Measurements from ENCODE around the gene OBP2B.

The OBP2B gene

DNA sequence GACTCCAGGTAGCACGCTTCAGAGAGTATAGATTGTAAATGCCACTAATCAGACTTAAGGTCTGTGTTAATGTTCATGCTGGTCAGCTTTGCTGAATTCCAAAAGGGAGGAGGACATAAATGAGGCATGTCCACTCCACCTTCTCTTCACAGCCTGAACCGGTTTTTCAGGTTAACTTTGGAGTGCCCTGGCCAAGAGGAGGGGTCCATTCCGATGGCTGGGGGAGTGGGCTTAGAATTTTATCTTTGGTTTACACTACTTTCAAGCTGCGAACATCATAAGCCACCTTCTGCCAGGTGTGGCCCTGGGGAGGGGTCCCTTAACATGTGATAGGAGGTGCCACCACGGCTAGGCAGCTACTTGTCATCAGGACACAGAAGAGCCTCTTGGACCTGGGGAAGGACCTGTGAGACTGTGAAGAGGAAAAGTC, 41.7 kb upstream of the OBP2B start:
- TF ChIP-seq, protein P1, sequence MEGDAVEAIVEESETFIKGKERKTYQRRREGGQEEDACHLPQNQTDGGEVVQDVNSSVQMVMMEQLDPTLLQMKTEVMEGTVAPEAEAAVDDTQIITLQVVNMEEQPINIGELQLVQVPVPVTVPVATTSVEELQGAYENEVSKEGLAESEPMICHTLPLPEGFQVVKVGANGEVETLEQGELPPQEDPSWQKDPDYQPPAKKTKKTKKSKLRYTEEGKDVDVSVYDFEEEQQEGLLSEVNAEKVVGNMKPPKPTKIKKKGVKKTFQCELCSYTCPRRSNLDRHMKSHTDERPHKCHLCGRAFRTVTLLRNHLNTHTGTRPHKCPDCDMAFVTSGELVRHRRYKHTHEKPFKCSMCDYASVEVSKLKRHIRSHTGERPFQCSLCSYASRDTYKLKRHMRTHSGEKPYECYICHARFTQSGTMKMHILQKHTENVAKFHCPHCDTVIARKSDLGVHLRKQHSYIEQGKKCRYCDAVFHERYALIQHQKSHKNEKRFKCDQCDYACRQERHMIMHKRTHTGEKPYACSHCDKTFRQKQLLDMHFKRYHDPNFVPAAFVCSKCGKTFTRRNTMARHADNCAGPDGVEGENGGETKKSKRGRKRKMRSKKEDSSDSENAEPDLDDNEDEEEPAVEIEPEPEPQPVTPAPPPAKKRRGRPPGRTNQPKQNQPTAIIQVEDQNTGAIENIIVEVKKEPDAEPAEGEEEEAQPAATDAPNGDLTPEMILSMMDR (IDR thresholded peaks at IDR 0.05), result no peak
- peaks cover 0 to 6% (median 0%) of the 10 kb centered on the region in 3 donors for H3K9me3 ChIP-seq
- H3K27ac ChIP-seq, result no peak overlapping the region
- DNase-seq, result no peak
- H3K4me3 ChIP-seq, result no peak overlapping the region
- intact Hi-C loops (cut with DNase I; ENCODE audit: low total_unique reads), result no loop called here
- H3K36me3 ChIP-seq, result no peaks in the 10 kb centered on the region
- H3K27me3 ChIP-seq, result peaks cover 0 to 31% of the 10 kb centered on the region in 2 donors
- H3K4me1 ChIP-seq, result no peaks in the 10 kb centered on the region

DNA sequence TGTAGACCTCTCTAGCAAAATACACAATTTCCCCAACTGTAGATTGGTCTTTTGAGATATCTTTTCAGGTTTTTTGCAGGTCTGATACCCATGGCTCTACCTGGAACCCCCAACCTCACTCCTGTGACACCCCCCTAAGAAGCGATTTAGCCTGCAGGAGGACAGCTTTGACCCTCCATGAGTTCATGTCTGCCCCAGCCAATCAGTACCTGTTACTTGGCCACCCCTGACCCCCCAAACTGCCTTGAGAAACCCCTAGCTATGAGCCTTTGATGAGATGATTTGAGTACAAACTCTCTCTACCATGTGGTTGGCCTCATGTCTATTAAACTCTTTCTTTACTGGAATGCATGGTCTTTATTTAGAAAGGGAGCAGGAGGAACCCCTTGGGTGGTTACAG, 40.3 kb upstream of the OBP2B start:
- no peak for DNase-seq
- Histone ChIP-seq H3K4me1 (no peaks in the 10 kb centered on the region), H3K4me3 (no peak overlapping the region), H3K27ac (no peak overlapping the region), H3K9me3 (peaks cover 0 to 4% (median 0%) of the 10 kb centered on the region in 3 donors), H3K27me3 (peaks cover 0 to 31% of the 10 kb centered on the region in 2 donors), H3K36me3 (no peaks in the 10 kb centered on the region)
- intact Hi-C loops (cut with DNase I; ENCODE audit: low total_unique reads), result no loop called here
- TF ChIP-seq, protein P1 (IDR thresholded peaks at IDR 0.05), result no peak

DNA sequence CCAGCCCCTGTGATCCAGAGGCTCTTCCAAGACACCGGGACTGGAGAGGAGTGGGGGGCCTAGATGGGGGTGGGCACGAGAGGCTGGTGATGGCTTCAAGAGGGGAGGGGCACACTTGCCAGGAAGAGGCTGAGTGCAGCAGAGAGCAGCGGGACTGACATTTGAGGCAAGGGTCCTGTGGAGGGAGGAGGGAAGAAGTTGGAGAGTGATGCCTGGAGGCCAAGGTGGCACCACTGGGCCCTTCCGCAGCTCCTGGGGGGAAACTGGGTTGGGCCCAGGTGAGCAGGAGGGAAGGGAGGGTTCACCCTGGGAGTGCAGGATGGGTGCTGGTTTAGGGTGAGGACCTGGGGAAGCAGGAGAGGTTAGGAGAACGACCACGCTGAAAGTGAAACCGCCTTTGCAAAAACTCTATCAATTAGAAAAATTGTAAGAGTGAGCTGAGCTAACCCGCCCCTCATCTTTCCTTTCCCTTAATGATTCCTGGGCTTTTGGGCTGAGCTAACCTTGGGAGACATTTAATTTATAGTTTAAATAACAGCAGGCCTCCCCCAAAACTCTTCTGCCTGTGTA, 39.8 kb upstream of the OBP2B start:
- intact Hi-C loops (cut with DNase I; ENCODE audit: low total_unique reads), result no loop called here
- Histone ChIP-seq H3K4me1 (no peaks in the 10 kb centered on the region), H3K9me3 (no peaks in the 10 kb centered on the region), H3K27me3 (peaks cover 0 to 32% of the 10 kb centered on the region in 2 donors), H3K4me3 (no peak overlapping the region), H3K27ac (no peak overlapping the region), H3K36me3 (no peaks in the 10 kb centered on the region)
- TF ChIP-seq, protein P1 (IDR thresholded peaks at IDR 0.05), result no peak
- DNase-seq, result no peak

DNA sequence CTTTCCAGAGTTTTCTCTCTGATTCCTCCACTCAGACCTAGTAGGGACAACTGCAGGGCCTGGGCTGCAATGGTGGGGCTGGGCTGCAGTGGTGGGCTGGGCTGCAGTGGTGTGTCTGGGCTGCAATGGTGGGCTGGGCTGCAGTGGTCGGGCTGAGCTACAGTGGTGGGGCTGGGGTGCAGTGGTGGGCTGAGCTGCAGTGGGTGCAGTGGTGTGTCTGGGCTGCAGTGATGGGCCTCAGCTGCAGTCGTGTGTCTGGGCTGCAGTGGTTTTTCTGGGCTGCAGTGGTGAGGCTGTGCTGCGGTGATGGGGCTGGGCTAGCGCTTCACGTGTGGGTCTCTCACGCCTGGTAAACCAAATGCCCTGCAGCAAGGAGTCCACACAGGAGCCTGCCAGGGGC, 38.6 kb upstream of the OBP2B start:
- Histone ChIP-seq H3K9me3 (no peaks in the 10 kb centered on the region), H3K27me3 (peaks cover 0 to 38% of the 10 kb centered on the region in 2 donors), H3K4me3 (no peak overlapping the region), H3K27ac (no peak overlapping the region), H3K36me3 (no peaks in the 10 kb centered on the region), H3K4me1 (no peaks in the 10 kb centered on the region)
- DNase-seq, result no peak
- intact Hi-C loops (cut with DNase I; ENCODE audit: low total_unique reads), result no loop called here
- TF ChIP-seq, protein P1 (IDR thresholded peaks at IDR 0.05), result no peak

DNA sequence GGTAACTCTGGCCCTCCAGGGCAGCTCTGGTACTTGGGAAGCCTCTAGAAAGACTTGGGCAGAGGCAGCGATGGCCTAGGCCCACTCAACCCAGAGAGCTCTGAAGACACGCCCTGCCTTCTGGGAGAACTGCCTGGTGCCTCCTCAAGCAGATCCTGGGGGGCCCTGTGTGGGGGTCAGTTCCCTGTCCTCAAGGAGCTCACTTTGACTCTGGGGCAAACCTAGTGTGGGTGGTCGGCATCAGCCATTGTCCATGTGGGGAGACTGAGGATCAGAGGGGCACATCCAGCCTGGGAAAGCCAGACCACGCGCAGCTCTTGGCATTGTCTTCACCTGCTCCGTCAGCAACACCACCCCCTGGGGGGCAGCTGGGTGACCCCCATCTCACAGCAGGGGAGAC, 37.9 kb upstream of the OBP2B start:
- Histone ChIP-seq H3K4me1 (no peaks in the 10 kb centered on the region), H3K27ac (no peak overlapping the region), H3K4me3 (no peak overlapping the region), H3K36me3 (no peaks in the 10 kb centered on the region), H3K27me3 (peaks cover 0 to 44% of the 10 kb centered on the region in 2 donors), H3K9me3 (no peaks in the 10 kb centered on the region)
- intact Hi-C loops (cut with DNase I; ENCODE audit: low total_unique reads), result no loop called here
- TF ChIP-seq, protein P1 (IDR thresholded peaks at IDR 0.05), result no peak
- no peak for DNase-seq

DNA sequence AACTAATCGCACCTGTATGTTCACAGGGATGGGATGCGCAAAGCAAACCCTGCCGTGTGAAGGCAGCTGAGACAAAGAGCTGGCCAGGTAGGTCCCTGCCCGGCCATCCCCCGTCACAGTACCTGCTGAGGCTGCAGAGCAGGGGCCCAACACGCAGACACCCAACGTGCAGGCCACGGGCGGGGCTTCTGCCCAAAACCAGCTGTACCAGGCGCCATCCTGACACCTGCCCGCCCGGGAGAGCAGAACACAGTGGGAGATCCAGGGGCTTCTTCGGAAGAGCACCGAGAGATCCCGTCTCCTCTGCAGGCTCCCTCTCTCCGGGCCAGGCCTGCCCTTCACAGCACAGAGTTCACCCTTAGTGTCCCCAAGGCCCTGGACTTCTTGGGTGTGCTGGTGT, 37.5 kb upstream of the OBP2B start:
- peaks cover 0 to 44% of the 10 kb centered on the region in 2 donors for H3K27me3 ChIP-seq

More for the DNA sequence above, 37.5 kb upstream of the OBP2B start:
- TF ChIP-seq, protein P1 (IDR thresholded peaks at IDR 0.05), result no peak
- no peaks in the 10 kb centered on the region for H3K4me1 ChIP-seq
- no peaks in the 10 kb centered on the region for H3K9me3 ChIP-seq
- DNase-seq, result no peak
- H3K4me3 ChIP-seq, result no peak overlapping the region
- H3K27ac ChIP-seq, result no peak overlapping the region
- intact Hi-C loops (cut with DNase I; ENCODE audit: low total_unique reads), result no loop called here
- H3K36me3 ChIP-seq, result no peaks in the 10 kb centered on the region

Data from tibial artery (tissue), 4 donors.